ENCODE results near the gene FRRS1.

The FRRS1 gene

GRCh38 chr1:99727575-99728185 lies 38.8 kb downstream of the FRRS1 start:
- no peak overlapping the region for H3K4me3 ChIP-seq (ENCODE audit: low read length)
- TF ChIP-seq ZNF274 (IDR thresholded peaks at IDR 0.05; ENCODE audit: low read depth, low read length) = no peak

DNA sequence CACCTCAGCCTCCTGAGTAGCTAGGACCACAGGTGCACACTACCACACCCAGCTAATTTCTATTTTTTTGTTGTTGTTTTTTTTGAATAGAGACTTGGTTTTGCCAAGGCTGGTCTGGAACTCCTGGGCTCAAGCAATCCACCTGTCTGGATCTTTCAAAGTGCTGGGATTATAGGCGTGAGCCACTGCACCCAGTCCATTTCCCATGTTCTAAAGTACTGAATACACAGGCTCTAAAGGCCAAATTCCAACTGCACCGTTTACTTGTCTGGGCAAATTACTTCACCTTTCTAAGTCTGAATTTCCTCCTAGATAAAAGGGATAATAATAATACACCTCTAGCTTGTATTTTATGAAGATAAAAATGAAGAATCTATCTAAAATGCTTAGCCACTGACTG lies 39.6 kb downstream of the FRRS1 start:
- no peak for TF ChIP-seq ZNF274 (IDR thresholded peaks at IDR 0.05; ENCODE audit: low read depth, low read length)
- no peak overlapping the region for H3K4me3 ChIP-seq (ENCODE audit: low read length)

DNA sequence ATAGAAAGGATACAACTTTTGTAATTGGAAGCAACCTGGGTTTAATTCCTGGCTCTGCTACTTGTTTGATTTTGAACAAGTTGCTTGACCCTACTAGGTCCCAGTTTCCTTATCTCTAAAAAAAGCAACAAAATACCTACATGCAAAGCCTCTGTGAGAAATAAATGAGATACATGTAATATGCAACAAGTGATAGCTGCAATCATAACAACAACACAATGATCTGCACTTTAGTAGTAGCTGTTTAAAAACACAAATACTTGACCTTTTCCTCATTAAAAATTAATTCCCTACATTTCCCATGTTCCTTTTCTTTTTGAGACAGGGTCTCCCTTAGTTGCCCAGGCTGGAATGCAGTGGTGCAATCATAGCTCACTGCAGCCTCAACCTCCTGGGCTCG lies 40.0 kb downstream of the FRRS1 start:
- H3K4me3 ChIP-seq (ENCODE audit: low read length) = no peak overlapping the region
- TF ChIP-seq ZNF274 (IDR thresholded peaks at IDR 0.05; ENCODE audit: low read depth, low read length) = no peak

DNA sequence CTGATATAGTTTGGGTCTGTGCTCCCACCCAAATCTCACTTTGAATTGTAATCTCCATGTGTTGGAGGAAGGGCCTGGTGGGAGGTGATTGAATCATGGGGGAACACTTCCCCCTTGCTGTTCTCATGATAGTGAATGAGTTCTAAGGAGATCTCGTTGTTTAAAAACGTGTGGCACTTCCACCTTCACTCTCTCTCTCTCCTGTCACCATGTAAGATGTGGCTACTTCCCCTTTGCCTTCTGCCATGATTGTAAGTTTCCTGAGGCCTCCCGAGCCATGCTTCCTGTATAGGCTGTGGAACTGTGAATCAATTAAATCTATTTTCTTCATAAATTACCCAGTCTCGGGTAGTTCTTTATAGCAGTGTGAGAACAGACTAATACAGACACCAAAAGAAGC lies 40.4 kb downstream of the FRRS1 start:
- no peak for TF ChIP-seq ZNF274 (IDR thresholded peaks at IDR 0.05; ENCODE audit: low read depth, low read length)
- no peak overlapping the region for H3K4me3 ChIP-seq (ENCODE audit: low read length)

DNA sequence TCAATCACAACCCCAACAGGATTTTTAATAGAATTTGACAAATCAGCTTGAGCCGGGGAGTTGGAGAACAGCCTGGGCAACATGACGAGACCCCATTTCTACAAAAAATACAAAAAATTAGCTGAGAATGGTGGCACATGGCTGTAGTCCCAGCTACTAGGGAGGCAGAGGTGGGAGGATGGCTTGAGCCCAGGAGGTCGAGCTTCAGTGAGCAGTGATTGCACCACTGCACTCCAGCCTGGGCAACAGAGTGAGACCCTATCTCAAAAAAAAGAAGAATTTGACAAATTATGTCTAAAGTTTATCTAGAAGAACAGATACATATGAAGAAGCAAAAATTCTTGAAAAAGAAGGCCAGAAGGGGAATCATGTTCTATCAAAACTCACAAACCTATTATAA lies 43.2 kb downstream of the FRRS1 start:
- no peak for TF ChIP-seq ZNF274 (IDR thresholded peaks at IDR 0.05; ENCODE audit: low read depth, low read length)

GRCh38 chr1:99717005-99717404 lies 49.4 kb downstream of the FRRS1 start:
- TF ChIP-seq ZNF274 (IDR thresholded peaks at IDR 0.05; ENCODE audit: low read depth, low read length) = no peak
- H3K4me3 ChIP-seq (ENCODE audit: low read length) = no peak overlapping the region

More for the DNA sequence above, 43.2 kb downstream of the FRRS1 start:
- H3K4me3 ChIP-seq (ENCODE audit: low read length) = no peak overlapping the region

- no peak overlapping the region for H3K4me3 ChIP-seq (ENCODE audit: low read length)
- TF ChIP-seq ZNF274 (IDR thresholded peaks at IDR 0.05; ENCODE audit: low read depth, low read length) = no peak
Measured at GRCh38 chr1:99713006-99713405, 53.4 kb downstream of the FRRS1 start.

DNA sequence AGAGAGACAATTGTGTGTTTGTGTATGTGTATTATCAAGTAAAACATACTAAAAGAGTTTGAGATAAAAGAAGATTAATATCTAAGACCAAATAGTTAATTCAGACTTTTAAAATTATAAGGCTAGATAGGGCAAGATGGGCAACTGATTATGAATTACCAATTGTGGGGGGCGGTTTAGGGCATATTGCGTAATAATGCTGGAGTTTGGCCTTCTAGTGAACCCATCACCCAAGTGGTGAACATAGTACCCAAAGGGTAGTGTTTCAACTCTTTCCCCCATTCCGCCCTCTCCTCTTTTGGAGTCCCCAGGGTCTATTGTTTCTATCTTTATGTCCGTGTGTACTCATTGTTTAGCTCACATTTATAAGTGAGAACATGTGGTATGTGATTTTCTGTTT lies 55.4 kb downstream of the FRRS1 start:
- H3K4me3 ChIP-seq (ENCODE audit: low read length) = no peak overlapping the region
- no peak for TF ChIP-seq ZNF274 (IDR thresholded peaks at IDR 0.05; ENCODE audit: low read depth, low read length)

DNA sequence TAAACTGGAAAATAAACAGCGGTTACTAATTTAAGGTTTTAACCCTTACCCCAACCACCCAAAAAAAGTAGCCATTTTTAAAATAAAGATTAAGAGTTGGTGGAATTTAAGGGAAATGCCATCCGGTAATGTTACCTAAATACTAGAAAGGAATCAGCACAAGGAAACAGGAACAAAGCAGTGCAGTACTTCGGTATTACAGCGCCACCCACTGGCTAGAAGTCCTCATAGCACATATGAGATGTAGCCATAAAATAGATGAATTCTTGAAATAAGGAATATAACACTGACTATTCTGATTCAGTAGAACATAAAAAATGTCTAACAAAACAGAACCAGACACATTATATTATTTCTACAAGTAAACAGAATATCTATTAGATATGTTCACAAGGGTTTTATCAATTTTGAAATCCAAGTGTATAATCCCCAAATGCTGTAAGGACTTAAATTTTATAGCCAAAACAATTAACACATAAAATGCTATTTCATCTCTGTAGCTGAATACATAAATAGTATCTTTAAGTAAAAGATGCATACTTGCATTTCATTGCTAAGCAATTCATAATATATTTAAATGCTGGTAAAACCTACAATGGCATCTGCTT lies 58.8 kb downstream of the FRRS1 start:
- TF ChIP-seq ZNF274 (IDR thresholded peaks at IDR 0.05; ENCODE audit: low read depth, low read length) = no peak
- no peak overlapping the region for H3K4me3 ChIP-seq (ENCODE audit: low read length)

DNA sequence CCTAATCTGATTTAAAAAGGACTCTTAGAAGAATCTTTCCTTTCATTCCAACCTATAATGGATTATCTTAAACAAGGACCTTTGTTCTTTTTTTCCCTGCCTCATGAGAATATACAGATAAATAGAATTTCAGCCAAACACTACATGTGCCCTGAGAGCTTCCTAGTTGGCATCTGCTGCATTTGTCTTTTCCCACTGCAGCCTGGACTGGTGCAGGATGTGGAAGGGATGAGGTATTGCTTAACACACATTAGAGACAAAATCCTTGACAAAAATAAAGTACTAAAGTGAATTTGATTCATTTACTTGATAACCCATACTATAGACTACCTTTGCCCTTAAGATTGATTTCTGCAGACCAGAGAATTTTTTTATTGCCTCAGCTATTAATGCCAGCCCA lies 61.0 kb downstream of the FRRS1 start:
- no peak overlapping the region for H3K4me3 ChIP-seq (ENCODE audit: low read length)
- no peak for TF ChIP-seq ZNF274 (IDR thresholded peaks at IDR 0.05; ENCODE audit: low read depth, low read length)

GRCh38 chr1:99704356-99704816 lies 62.0 kb downstream of the FRRS1 start:
- no peak for TF ChIP-seq ZNF274 (IDR thresholded peaks at IDR 0.05; ENCODE audit: low read depth, low read length)
- no peak overlapping the region for H3K4me3 ChIP-seq (ENCODE audit: low read length)

GRCh38 chr1:99702221-99702620 lies 64.2 kb downstream of the FRRS1 start:
- TF ChIP-seq ZNF274 (IDR thresholded peaks at IDR 0.05; ENCODE audit: low read depth, low read length) = no peak
- no peak overlapping the region for H3K4me3 ChIP-seq (ENCODE audit: low read length)

DNA sequence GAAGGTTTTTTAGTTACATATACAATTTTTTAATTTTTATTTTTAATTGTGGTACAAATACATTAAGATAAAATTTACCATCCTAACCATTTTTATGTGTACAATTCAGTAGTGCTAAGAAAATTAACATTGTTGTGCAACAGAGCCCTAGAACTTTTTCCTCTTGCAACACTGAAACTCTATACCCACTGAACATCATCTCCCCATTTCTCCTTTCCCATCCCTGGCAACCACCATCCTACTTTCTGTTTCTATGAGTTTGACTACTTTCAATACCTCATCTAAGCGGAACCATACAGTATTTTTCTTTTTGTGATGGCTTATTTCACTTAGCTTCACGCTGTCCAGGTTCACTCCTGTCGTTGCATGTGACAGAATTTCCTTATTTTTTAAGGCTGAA lies 66.4 kb downstream of the FRRS1 start:
- no peak for TF ChIP-seq ZNF274 (IDR thresholded peaks at IDR 0.05; ENCODE audit: low read depth, low read length)
- no peak overlapping the region for H3K4me3 ChIP-seq (ENCODE audit: low read length)

- no peak overlapping the region for H3K4me3 ChIP-seq (ENCODE audit: low read length)
- TF ChIP-seq ZNF274 (IDR thresholded peaks at IDR 0.05; ENCODE audit: low read depth, low read length) = no peak
Measured at GRCh38 chr1:99697580-99697979, 68.9 kb downstream of the FRRS1 start.

DNA sequence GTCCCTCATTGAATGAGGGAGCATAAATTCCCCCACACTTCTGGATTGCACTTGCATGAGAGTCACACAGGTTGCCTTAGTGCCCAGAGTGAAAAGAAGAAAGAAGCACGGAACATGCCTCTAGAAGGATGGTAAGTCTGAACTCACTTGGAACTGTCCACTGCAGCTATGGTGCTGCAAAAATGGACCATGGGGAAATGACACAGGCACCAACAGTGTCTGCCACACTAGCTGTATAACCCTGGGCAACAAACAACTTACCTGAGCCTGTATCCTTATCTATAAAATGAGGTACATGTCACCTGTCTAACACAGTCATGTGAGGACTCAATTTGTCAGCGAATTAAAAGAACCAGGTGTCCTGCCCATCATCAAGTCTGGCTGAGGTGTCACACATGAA lies 69.8 kb downstream of the FRRS1 start:
- TF ChIP-seq ZNF274 (IDR thresholded peaks at IDR 0.05; ENCODE audit: low read depth, low read length) = no peak
- no peak overlapping the region for H3K4me3 ChIP-seq (ENCODE audit: low read length)

DNA sequence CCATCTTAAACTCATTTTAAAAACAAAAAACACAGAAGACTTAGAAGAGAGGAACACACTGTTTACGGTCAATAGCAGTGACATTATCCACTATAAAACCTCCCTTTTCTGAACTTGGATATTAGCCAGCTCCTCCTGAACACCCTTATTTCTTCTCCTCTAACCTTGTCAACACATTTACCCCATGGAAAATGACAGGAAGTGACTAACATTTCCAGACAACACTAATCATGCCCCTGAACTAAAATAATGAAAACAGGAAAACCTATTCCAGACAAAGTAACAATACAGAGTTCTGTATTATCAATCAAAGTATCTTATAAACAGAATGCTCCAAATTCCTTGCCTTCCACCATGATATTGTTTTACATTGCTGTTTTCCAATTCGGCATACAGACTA lies 75.3 kb downstream of the FRRS1 start:
- no peak for TF ChIP-seq ZNF274 (IDR thresholded peaks at IDR 0.05; ENCODE audit: low read depth, low read length)
- H3K4me3 ChIP-seq (ENCODE audit: low read length) = no peak overlapping the region
